GM19395 (cell line): ENCODE measurements around the gene CMC1.
"Not testable (repeated sequence)": the region's sequence is repeated elsewhere in the genome, so short reads cannot be mapped to it uniquely, and the experiment has no call there.

Source experiments
- ATAC-seq: cut with Tn5 transposase; IDR thresholded peaks from one replicate; pipeline ENCODE4 v1.9.1; 2021; ENCODE audit warnings: mild to moderate bottlenecking, moderate library complexity; ENCODE audit not compliant: unreplicated experiment

Gene CMC1, protein sequence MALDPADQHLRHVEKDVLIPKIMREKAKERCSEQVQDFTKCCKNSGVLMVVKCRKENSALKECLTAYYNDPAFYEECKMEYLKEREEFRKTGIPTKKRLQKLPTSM

DNA sequence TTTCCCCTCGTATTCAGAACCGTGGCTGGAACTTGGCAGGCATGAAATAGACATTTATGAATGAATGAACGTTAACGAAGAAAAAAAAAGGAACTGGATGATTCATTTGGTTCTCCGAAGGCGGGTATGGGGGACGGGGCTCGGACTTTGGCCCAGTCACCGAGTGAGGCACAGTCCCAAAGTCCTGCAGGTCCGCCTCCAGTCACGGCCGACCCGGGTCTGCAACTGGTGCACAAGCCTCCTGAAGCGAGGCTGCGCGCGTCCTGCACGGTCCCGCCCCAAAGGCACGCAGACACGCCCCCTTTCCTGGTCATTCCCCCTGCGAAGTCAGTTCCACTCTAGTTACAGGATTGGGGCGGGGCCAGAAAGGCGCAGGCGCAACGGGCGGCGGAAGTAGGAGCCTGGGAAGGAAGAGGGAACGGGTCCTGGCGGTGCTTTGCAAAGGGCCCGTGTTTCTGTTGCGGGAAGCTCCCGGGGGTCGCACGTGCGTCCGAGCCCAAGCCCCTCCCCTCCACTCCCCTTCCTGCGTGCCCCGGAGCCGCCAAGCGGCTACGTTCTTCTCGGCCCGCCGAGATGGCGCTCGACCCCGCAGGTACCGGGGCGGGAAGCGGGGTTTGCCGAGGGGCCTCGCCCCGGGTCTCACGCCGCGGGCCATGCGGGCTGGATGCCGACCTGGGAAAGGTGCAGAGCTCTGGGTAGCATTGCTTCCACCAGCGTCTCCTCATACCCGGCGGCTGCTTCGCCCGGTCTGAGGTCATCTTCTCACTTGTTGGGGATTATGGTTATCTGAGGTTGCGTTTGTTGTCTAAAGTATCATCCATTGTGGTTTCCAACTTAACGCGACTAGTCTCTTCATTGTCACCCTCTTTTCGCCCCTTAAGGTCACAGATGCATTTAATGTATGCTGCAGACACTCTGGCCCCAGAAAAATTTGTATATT lies at the start of gene CMC1:
CMC1 (plus strand) TSS at position 399 of the 940 bp plus-strand sequence; CDS start at position 574, 175 bp downstream.
- peak; percentile 98 for ATAC-seq

DNA sequence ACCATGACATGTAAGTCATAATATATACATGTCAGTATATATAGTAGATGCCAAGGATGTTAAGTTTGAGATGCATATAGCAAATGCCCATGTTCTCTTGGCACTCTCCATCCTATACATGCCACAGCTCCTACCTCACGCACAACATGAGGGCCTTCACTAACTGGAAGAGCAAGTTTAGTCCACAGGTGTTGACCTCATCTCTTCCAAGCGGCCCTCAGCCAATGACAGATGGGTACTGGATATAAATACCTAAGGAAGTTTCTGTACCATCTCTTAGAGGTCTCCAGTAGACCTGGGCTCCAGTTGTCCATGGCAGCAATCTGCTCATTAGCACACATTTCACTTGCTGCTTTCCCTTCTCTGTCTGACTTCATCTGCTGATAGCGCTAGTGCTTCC lies 43.3 kb upstream of the CMC1 start:
- no peak for ATAC-seq

DNA sequence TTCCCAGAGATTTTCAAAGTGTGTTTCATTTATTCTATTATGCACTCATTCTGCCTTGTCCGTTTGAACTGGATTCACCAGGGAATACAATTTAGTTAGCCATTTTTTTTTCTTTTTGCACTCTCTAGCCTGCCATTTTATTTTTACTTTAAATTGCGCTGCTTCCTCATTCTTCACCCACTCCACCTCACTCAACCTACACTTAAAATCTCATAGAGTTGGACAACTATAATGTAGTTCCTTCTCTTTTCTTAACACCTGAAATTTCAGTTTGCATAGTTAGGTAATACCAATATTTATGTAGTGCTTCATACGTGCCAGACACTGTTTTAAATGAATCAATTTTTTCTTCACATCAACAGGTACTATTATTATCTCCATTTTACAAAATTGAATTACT lies 42.4 kb upstream of the CMC1 start:
- ATAC-seq = no peak

DNA sequence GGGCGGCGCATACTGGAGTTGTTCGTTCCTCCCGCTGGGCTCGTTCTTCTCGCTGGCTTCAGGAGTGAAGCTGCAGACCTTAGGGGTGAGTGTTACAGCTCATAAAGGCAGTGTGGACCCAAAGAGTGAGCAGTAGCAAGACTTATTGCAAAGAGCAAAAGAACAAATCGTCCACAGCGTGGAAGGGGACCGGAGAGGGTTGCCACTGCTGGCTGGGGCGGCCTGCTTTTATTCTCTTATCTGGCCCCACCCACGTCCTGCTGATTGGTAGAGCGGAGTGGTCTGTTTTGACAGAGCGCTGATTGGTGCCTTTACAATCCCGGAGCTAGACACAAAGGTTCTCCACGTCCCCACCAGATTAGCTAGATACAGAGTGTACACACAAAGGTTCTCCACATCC lies 41.8 kb upstream of the CMC1 start:
- ATAC-seq = not testable (repeated sequence)

DNA sequence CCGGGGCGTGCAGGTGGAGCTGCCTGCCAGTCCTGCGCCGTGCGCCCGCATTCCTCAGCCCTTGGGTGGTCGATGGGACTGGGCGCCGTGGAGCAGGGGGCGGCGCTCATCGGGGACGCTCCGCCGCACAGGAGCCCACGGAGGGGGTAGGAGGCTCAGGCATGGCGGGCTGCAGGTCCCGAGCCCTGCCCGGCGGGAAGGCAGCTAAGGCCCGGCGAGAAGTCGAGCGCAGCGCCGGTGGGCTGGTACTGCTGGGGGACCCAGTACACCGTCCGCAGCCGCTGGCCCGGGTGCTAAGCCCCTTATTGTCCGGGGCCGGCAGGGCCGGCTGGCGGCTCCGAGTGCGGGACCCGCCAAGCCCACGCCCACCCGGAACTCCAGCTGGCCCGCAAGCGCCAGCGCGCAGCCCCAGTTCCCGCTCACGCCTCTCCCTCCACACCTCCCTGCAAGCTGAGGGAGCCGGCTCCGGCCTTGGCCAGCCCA lies 41.0 kb upstream of the CMC1 start:
- not testable (repeated sequence) for ATAC-seq

DNA sequence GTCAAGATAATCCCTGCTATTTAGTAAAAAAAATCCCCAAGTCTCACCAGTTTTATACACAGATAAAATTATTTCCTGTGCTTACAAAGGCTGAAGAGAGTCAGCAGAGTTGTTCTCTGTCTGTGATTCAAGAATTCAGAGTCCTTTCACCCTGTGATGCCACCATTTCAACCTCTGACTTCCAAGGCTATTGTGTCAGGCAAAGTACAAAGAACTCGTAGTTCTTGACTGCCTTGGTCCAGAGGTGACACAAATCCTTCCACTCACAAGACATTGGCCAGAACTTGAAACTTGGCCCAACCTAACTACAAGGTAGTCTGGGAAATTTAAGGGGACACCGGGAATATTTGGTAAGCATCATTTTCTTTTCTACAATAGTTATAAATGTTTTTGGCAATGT lies 34.9 kb upstream of the CMC1 start:
- no peak for ATAC-seq

DNA sequence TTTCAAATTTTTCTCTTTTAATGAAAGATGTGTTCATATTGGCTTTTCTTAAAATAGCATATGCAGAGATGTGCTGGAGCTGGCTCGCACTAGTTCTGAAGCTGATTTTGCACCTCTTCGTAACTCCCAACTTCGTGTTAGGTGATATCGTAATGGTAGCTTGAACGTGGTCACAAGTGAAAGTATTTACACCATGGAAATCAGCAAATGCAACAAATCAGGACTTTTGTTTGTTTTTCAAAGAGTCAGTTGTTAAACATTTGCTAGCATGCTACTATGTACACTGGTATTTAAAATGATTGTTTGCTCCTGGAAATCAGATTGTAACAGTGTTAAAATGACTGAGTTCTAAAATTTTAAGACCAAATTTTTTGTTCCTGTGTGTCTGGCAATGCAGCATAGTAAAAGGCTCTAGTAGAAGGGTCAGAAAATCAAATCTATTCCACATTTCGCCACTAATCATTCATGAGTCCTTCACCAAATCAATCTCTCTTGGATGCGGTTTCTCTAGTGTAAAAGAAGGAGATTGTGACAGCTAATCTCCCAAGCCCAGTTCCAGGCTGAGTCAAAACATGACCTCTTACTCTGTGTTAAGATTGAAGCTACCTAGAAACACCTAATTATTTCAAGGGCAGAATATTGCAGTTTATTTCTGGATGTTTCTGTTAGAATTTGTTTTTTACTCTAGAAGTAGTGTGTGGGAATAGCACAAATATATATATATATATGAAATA lies 34.3 kb upstream of the CMC1 start:
- ATAC-seq = no peak

DNA sequence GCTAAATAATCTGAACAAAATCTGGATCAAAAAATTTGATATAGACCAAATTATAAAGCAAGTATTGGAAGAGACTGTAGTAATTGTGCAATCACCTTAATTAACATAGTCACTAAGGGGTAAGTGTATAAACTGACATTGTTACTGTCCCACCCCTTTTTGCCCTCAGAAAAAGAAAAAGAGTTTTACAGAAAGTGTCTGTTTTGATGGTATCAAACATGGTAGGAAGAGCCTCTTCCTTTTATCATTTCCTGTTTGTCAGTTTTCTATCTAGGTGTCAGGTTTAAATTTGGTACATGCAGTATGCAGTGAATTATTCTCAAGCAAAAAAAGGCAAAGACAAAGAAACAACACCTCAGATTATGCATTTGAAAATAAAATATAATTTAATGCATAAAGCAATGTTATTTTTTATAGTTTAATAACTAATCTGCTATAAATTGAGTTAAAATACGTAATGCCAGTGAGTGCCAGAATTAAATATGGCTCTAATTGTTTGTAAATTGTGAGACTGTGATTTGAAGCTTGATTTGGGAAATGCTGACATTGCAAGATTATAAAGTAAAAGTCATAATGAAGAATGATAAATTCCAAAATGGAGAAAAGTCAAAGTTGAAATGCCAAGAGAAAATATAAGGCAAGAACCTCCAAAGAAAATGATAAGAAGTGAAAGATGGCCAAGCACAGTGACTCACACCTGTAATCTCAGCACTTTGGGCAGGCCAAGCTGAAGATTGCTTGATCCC lies 30.3 kb upstream of the CMC1 start:
- ATAC-seq = no peak

DNA sequence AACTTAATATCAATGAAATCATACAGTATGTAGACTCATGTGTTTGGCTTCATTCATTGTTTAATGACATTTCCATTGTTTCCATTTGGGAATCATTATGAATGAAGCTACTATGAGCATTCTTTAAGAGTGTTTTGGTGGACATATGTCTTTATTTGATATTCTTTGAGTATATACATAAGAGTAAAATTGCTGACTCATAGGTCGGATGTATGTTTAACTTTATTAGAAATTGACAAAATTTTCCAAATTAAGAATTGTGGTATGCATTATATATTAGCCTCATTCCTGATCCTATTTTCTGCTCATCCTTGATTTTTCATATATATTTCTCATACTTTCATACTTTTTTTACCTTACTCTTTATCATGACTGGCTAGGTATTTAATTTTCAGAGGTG lies 28.7 kb upstream of the CMC1 start:
- ATAC-seq = no peak

DNA sequence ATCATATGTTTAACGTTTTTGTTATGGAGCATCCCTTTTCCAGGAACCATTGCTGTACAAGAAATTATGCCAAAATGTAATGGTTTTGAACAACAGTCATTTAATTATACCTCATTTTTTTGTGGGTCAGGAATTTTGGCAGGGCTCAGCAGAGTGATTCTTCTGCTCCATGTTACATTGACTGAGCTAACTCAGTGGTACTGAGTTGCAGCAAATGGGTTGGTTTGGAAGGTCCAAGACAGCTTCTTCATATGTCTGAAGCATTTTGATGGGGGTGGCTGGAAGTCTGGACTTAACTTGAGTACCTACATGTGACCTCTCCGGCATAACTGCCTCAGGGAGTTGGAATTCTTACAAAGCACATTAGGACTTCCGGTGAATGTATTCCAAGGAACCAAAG lies 26.0 kb upstream of the CMC1 start:
- ATAC-seq = no peak

DNA sequence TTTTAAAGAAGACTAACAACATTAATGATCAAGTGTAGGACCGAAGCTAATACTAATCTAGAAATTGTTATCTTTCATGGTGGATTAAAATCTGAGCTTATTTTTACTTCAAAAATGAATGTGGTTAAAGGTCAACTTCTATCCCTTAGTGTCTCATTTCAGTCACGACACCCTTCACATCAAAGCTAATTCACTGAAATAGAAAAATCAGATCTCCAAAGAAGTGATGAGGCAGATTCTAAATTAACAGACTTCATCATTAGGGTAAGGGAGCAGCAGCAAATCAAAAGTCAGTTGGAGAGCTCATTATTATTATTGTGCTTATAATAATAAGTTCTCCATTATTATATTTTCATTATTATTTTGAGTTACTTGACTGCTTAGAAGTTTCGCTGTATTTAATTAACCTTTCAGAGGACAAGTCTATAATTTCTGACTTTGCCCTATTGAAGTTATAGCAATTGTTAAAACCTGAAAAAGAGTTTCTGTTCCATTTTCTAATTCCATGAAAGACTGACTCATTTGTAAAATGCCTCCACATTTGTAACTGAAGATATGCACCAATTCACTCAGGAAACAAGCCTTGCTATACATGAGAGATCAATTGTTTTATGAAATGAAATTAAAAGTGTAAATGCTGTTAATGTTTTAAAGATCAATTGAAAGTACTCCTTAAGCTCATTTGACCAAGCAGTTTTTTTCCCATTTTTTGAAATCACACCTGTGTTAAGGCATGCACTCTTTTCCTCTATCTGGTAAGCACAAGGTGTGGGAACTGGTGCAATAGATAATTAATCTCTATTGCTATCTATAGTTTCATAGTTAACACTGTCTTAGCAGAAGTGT lies 23.1 kb upstream of the CMC1 start:
- ATAC-seq = no peak

DNA sequence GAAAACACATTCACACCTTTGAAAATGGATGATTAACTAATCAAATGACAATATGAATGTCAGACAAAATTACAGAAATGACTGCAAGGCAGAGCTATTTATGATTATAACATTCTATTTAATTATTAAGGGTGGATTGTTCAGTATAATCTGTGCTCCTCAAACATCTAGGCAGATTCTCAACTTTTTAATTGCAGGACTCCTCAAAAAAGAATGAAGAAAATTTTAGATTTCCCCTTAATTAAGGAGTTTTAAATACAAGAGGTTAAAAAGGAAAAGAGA lies 22.6 kb upstream of the CMC1 start:
- no peak for ATAC-seq

DNA sequence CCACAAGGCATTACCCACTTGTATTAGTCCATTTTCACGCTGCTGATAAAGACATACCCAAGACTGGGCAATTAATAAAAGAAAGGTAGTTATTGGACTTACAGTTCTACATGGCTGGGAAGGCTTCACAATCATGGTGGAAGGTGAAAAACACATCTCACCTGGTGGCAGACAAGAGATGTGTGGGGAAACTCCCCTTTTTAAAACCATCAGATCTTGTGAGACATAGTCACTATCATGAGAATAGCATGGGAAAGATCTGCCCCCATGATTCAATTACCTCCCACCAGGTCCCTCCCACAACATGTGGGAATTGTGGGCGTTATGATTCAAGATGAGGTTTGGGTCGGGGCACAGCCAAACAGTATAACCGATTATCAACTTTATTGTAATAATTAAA lies 17.0 kb upstream of the CMC1 start:
- no peak for ATAC-seq

DNA sequence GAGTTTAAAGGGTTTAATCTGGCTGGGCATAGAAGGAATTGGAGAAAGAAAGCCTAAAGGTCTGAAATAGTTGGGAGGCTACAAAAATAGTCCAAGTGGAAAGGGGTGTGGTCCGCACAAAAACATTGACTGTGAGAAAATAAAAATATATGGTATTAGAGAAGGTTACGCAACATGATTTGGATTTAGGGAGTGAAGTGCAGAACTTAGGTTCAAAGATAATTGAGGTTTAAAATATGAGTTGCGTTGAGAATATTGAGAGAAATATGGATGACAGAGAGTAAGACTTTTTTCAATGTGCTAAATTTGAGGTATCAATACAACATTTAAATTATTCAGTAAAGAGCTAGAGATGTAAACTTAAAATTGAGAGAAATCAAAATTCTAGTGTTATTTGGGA lies 15.4 kb upstream of the CMC1 start:
- ATAC-seq = no peak

DNA sequence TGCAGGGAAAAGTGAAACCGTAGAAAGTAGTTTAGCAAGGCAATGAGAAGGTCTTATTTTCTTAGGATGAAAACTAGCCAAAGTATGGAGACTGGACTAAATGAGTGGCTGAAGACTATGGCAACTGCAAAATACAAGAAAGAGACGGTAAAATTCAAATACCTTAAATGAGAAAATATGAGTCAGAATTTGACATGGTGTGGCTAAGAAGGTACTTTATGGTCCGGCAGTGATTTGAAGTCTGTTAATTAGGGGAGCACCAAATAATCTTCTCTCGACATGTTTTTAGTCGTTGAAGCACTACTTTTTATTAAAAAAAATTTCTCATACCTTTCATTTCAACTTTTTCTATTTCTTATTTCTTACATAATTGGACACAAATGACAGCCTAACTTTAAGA lies 12.8 kb upstream of the CMC1 start:
- ATAC-seq = no peak

DNA sequence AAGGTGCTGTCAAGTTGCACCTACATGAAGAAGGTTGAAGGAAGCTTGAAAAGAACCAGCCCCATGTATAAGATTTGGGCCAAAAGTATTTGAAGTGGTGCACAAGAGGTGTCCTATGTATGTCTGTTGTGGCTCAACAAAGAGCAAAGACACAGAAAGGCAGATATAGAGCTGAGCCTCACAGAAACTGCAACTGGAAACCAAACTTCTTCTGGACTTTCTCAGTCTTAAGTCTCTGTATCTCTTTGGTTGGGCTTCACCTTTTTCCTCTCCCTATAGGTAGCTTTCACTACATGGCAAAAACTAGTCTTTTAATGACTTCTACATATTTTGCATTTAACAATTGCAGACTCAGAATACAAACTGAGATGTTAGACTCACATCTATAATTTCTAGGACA lies 8.8 kb upstream of the CMC1 start:
- peak; percentile 66 for ATAC-seq

DNA sequence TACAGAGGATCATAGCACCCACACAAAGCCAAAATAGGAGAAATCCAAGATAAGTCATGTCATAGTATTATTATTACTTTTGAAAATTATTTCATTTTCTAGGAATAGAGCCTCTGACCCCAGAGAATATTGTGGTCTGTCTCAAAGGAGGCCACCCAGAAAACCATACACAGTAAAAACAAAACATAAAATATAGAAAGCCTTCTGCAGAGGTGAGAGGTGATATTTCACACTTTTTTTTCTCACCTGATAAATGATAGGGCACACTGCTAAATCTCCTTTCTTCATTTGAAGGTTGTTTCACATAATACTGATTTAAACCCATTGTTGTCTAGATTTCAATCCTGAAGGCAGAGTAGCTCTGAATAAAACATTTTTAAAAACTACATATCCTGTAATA lies 7.0 kb upstream of the CMC1 start:
- no peak for ATAC-seq

DNA sequence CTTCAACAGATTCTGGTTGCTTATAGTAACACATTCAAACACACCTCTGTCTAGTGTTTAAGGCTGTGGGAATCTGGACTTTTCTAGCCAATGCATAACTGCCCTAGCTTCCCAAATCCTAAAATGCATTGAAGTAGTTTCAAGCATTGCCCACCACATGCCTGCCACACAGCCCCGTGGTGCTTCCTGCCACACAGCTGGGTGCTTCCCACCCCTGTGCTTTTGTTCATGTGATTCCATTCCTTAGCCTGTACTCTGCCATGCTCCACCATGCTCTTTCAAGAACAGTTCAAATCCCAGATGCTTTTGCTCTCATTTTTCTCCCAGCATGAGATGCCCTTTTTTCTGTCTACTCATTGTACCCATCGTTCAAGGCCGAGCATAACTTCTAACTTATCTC lies 2.3 kb upstream of the CMC1 start:
- no peak for ATAC-seq

DNA sequence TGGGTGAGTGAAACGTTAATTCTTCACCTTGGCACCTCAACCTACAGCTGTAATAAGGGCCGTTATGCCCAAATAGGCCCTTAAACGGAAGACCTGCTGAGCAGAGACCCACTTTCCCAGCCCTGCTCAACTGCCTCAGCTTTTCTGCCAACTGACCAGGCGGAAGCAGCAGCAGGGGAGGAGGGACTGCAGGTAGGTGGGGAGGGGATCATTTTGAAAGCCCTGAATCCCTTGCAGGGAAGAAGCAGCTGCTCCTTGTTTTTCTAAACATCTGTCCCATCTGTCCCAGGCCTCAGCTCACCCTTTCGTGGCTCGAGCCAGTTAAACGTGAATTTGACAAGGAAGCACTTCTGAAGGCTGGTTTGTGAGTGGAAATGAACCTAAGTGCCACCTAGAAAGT lies 978 bp upstream of the CMC1 start:
- no peak for ATAC-seq

DNA sequence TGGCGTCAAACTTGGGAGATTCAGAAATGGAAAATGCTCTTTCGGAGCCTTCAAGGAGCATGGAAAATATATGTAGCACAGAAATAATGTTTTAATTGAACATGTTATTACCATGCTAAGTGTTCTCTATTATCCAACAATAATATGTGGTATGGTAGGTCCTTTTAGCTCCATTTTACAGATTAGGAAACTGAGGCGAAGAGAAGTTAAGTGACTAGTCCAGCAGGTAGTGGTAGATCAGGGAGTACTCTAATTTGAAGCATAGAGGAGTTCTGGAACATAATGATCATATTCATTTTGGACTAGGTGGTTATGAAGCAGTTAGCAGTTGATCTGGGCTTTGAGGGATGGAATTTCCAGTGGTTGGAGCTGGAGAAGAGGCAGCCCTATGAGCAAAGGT lies 1.1 kb downstream of the CMC1 start:
- no peak for ATAC-seq
